ENCODE measurements around the gene LHFPL2. TPM values are rescaled to one million over a fixed set of nuclear protein-coding genes. Genes with fewer than 3 reads are reported as not detected.
"Not testable (repeated sequence)": the region's sequence is repeated elsewhere in the genome, so short reads cannot be mapped to it uniquely, and the experiment has no call there.

Gene LHFPL2
- total and polyA plus RNA-seq, 2 experiments from 2014 or later = 10.6 to 50.8 TPM

DNA sequence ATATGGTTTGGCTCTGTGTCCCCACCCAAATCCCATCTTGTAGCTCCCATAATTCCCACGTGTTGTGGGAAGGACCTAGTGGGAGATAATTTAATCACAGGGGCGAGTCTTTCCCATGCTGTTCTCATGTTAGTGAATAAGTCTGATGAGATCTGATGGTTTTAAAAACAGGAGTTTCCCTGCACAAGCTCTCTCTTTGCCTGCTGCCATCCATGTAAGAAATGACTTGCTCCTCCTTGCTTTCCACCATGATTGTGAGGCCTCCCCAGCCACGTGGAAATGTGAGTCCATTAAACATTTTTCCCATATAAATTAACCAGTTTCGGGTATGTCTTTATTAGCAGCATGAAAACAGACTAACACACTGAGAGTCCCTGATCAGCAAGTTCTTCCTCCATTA, 47.5 kb upstream of the LHFPL2 start:
- not testable (repeated sequence) for H2AFZ ChIP-seq; H3K36me3 ChIP-seq (ENCODE audit: insufficient read depth); H3F3A ChIP-seq (replicated peaks; ENCODE audit: low read depth); H3K27me3 ChIP-seq (ENCODE audit: insufficient read depth); H4K20me1 ChIP-seq (replicated peaks; ENCODE audit: insufficient read depth); H3K27me3 Mint-ChIP-seq (ENCODE audit: insufficient read depth, low read depth, poor library complexity); DNase-seq (ENCODE audit: low spot score); H3K4me3 Mint-ChIP-seq; H3K4me3 ChIP-seq; H3K4me2 ChIP-seq; H3K4me1 ChIP-seq (ENCODE audit: insufficient read depth); H3K79me2 ChIP-seq (replicated peaks; ENCODE audit: insufficient read depth); H3K27ac ChIP-seq (ENCODE audit: low read depth); ATAC-seq; H3K9me2 ChIP-seq (ENCODE audit: insufficient read depth); H3K27ac Mint-ChIP-seq
- Mint-ChIP-seq H3K36me3 (ENCODE audit: low read depth) (peaks cover 18% of the 10 kb centered on the region), H3K9me3 (peaks cover 29% of the 10 kb centered on the region), H3K4me1 (peaks cover 11% of the 10 kb centered on the region)

DNA sequence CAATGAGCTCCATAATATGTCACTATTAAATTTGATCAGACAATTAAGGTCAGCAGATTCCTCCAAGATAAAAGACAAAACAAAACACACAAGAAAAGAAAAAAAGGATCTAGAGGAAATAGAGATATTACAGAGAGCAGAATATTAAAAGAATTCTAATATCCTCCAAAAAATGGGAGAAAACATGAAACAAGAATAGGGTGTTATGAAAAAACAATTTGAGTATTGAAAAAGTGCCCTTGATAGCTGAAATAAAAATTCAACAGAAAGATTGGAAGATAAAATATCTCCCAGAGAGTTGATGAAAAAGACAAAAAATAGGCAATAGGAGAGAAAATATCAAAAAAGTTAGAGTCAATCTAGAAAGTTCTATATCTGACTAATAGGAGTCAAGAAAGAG, 44.8 kb upstream of the LHFPL2 start:
- H3K9me3 Mint-ChIP-seq = peaks cover 32% of the 10 kb centered on the region
- Histone ChIP-seq H4K20me1 (replicated peaks; ENCODE audit: insufficient read depth) (no peaks in the 10 kb centered on the region), H3K36me3 (ENCODE audit: insufficient read depth) (0 out of 2 replicates have a peak, but pooled peaks cover 3% of the 10 kb centered on the region), H2AFZ (no peak overlapping the region), H3K4me1 (ENCODE audit: insufficient read depth) (peaks cover 17% of the 10 kb centered on the region), H3K4me3 (no peak overlapping the region), H3K4me2 (no peak overlapping the region), H3F3A (replicated peaks; ENCODE audit: low read depth) (no peaks in the 10 kb centered on the region), H3K9me2 (ENCODE audit: insufficient read depth) (0 out of 2 replicates have a peak, but pooled peaks cover 3% of the 10 kb centered on the region), H3K27ac (ENCODE audit: low read depth) (no peak overlapping the region), H3K79me2 (replicated peaks; ENCODE audit: insufficient read depth) (no peaks in the 10 kb centered on the region), H3K27me3 (ENCODE audit: insufficient read depth) (no peaks in the 10 kb centered on the region)
- no peak overlapping the region for H3K27ac Mint-ChIP-seq
- peaks cover 18% of the 10 kb centered on the region for H3K36me3 Mint-ChIP-seq (ENCODE audit: low read depth)
- ATAC-seq (no peak), DNase-seq (ENCODE audit: low spot score) (no peak)
- peaks cover 24% of the 10 kb centered on the region for H3K4me1 Mint-ChIP-seq
- no peak overlapping the region for H3K4me3 Mint-ChIP-seq
- H3K27me3 Mint-ChIP-seq (ENCODE audit: insufficient read depth, low read depth, poor library complexity) = peaks cover 4% of the 10 kb centered on the region
- TF ChIP-seq, protein P1, sequence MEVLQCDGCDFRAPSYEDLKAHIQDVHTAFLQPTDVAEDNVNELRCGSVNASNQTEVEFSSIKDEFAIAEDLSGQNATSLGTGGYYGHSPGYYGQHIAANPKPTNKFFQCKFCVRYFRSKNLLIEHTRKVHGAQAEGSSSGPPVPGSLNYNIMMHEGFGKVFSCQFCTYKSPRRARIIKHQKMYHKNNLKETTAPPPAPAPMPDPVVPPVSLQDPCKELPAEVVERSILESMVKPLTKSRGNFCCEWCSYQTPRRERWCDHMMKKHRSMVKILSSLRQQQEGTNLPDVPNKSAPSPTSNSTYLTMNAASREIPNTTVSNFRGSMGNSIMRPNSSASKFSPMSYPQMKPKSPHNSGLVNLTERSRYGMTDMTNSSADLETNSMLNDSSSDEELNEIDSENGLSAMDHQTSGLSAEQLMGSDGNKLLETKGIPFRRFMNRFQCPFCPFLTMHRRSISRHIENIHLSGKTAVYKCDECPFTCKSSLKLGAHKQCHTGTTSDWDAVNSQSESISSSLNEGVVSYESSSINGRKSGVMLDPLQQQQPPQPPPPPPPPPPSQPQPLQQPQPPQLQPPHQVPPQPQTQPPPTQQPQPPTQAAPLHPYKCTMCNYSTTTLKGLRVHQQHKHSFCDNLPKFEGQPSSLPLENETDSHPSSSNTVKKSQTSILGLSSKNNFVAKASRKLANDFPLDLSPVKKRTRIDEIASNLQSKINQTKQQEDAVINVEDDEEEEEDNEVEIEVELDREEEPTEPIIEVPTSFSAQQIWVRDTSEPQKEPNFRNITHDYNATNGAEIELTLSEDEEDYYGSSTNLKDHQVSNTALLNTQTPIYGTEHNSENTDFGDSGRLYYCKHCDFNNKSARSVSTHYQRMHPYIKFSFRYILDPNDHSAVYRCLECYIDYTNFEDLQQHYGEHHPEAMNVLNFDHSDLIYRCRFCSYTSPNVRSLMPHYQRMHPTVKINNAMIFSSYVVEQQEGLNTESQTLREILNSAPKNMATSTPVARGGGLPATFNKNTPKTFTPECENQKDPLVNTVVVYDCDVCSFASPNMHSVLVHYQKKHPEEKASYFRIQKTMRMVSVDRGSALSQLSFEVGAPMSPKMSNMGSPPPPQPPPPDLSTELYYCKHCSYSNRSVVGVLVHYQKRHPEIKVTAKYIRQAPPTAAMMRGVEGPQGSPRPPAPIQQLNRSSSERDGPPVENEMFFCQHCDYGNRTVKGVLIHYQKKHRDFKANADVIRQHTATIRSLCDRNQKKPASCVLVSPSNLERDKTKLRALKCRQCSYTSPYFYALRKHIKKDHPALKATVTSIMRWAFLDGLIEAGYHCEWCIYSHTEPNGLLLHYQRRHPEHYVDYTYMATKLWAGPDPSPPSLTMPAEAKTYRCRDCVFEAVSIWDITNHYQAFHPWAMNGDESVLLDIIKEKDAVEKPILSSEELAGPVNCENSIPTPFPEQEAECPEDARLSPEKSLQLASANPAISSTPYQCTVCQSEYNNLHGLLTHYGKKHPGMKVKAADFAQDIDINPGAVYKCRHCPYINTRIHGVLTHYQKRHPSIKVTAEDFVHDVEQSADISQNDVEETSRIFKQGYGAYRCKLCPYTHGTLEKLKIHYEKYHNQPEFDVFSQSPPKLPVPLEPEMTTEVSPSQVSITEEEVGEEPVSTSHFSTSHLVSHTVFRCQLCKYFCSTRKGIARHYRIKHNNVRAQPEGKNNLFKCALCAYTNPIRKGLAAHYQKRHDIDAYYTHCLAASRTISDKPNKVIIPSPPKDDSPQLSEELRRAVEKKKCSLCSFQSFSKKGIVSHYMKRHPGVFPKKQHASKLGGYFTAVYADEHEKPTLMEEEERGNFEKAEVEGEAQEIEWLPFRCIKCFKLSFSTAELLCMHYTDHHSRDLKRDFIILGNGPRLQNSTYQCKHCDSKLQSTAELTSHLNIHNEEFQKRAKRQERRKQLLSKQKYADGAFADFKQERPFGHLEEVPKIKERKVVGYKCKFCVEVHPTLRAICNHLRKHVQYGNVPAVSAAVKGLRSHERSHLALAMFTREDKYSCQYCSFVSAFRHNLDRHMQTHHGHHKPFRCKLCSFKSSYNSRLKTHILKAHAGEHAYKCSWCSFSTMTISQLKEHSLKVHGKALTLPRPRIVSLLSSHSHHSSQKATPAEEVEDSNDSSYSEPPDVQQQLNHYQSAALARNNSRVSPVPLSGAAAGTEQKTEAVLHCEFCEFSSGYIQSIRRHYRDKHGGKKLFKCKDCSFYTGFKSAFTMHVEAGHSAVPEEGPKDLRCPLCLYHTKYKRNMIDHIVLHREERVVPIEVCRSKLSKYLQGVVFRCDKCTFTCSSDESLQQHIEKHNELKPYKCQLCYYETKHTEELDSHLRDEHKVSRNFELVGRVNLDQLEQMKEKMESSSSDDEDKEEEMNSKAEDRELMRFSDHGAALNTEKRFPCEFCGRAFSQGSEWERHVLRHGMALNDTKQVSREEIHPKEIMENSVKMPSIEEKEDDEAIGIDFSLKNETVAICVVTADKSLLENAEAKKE (CRISPR knock-in tag; IDR thresholded peaks at IDR 0.05) = no peak
- TF ChIP-seq ZNF114 (CRISPR knock-in tag; IDR thresholded peaks at IDR 0.05) (no peak), JUNB (IDR thresholded peaks at IDR 0.05; ENCODE audit: unreplicated experiment) (no peak), ZNF331 (CRISPR knock-in tag; IDR thresholded peaks at IDR 0.05; ENCODE audit: low read depth) (no peak), POLR2AphosphoS5 (IDR thresholded peaks at IDR 0.05; ENCODE audit: low read depth) (no peak), CREB1 (CRISPR knock-in tag; IDR thresholded peaks at IDR 0.05; ENCODE audit: low read depth) (no peak), EZH2 (IDR thresholded peaks at IDR 0.05; ENCODE audit: low read depth, unreplicated experiment) (no peak), EZH2phosphoT487 (IDR thresholded peaks at IDR 0.05; ENCODE audit: unreplicated experiment) (no peak), STAT1 (IDR thresholded peaks at IDR 0.05; ENCODE audit: unreplicated experiment) (no peak)
- TF ChIP-seq, protein P2, sequence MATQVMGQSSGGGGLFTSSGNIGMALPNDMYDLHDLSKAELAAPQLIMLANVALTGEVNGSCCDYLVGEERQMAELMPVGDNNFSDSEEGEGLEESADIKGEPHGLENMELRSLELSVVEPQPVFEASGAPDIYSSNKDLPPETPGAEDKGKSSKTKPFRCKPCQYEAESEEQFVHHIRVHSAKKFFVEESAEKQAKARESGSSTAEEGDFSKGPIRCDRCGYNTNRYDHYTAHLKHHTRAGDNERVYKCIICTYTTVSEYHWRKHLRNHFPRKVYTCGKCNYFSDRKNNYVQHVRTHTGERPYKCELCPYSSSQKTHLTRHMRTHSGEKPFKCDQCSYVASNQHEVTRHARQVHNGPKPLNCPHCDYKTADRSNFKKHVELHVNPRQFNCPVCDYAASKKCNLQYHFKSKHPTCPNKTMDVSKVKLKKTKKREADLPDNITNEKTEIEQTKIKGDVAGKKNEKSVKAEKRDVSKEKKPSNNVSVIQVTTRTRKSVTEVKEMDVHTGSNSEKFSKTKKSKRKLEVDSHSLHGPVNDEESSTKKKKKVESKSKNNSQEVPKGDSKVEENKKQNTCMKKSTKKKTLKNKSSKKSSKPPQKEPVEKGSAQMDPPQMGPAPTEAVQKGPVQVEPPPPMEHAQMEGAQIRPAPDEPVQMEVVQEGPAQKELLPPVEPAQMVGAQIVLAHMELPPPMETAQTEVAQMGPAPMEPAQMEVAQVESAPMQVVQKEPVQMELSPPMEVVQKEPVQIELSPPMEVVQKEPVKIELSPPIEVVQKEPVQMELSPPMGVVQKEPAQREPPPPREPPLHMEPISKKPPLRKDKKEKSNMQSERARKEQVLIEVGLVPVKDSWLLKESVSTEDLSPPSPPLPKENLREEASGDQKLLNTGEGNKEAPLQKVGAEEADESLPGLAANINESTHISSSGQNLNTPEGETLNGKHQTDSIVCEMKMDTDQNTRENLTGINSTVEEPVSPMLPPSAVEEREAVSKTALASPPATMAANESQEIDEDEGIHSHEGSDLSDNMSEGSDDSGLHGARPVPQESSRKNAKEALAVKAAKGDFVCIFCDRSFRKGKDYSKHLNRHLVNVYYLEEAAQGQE (IDR thresholded peaks at IDR 0.05; ENCODE audit: unreplicated experiment) = no peak
- TF ChIP-seq, protein P3, sequence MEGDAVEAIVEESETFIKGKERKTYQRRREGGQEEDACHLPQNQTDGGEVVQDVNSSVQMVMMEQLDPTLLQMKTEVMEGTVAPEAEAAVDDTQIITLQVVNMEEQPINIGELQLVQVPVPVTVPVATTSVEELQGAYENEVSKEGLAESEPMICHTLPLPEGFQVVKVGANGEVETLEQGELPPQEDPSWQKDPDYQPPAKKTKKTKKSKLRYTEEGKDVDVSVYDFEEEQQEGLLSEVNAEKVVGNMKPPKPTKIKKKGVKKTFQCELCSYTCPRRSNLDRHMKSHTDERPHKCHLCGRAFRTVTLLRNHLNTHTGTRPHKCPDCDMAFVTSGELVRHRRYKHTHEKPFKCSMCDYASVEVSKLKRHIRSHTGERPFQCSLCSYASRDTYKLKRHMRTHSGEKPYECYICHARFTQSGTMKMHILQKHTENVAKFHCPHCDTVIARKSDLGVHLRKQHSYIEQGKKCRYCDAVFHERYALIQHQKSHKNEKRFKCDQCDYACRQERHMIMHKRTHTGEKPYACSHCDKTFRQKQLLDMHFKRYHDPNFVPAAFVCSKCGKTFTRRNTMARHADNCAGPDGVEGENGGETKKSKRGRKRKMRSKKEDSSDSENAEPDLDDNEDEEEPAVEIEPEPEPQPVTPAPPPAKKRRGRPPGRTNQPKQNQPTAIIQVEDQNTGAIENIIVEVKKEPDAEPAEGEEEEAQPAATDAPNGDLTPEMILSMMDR (conservative IDR thresholded peaks at IDR 0.05; ENCODE audit: low read depth in 2 of 2) = no peak
